ENCODE measurements around the gene CFAP298.
"Not testable (repeated sequence)": the region's sequence is repeated elsewhere in the genome, so short reads cannot be mapped to it uniquely, and the experiment has no call there.

The CFAP298 gene

GRCh38 chr21:32562915-32563314 is 49.3 kb downstream of the CFAP298 start:
- TF ChIP-seq, protein P1, sequence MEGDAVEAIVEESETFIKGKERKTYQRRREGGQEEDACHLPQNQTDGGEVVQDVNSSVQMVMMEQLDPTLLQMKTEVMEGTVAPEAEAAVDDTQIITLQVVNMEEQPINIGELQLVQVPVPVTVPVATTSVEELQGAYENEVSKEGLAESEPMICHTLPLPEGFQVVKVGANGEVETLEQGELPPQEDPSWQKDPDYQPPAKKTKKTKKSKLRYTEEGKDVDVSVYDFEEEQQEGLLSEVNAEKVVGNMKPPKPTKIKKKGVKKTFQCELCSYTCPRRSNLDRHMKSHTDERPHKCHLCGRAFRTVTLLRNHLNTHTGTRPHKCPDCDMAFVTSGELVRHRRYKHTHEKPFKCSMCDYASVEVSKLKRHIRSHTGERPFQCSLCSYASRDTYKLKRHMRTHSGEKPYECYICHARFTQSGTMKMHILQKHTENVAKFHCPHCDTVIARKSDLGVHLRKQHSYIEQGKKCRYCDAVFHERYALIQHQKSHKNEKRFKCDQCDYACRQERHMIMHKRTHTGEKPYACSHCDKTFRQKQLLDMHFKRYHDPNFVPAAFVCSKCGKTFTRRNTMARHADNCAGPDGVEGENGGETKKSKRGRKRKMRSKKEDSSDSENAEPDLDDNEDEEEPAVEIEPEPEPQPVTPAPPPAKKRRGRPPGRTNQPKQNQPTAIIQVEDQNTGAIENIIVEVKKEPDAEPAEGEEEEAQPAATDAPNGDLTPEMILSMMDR (conservative IDR thresholded peaks at IDR 0.05): no peak
- H3K27ac ChIP-seq: no peak overlapping the region

DNA sequence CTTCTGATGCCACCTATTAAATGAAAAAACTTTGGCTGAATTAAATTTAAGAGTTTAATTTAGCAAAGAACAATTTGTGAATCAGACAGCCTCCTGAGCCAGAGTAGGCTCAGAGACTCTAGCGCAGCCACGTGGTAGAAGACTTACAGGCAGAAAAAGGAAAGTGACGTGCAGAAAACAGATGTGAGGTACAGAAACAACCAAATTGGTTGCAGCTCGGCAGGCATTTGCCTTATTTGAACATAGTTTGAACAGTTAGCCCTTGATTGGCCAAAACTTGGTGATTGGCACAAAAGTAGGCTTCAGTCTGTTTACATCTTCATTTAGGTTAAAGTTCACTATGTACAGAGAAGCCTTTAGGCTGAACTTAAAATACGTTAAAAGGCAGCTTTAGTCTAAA is 49.8 kb downstream of the CFAP298 start:
- H3K27ac ChIP-seq: no peak overlapping the region
- TF ChIP-seq, protein P1 (conservative IDR thresholded peaks at IDR 0.05): peak; percentile 46

GRCh38 chr21:32561476-32561875 is 50.7 kb downstream of the CFAP298 start:
- H3K27ac ChIP-seq: not testable (repeated sequence)

DNA sequence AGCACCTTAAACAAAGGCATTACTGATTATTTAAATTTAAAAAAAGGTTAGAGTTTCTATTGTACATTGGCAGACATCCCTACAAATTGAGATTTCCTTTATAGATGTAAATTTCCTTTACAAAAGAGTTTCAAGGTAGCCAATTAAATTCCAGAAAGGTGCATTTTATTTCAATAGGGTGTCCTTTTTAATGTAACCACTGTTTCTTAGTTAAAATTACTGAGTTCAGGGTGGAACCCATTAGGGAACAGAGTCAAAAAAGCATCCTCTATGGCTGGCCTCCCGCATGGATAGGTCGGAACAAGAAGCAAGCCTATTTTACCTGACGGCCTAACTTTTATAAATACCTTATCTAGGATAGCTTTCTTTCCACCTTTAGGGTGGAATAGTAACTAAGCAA is 51.3 kb downstream of the CFAP298 start:
- TF ChIP-seq, protein P1 (conservative IDR thresholded peaks at IDR 0.05): no peak
- no peak overlapping the region for H3K27ac ChIP-seq

GRCh38 chr21:32559006-32559610 is 53.1 kb downstream of the CFAP298 start:
- TF ChIP-seq, protein P1 (conservative IDR thresholded peaks at IDR 0.05): no peak
- H3K27ac ChIP-seq: no peak overlapping the region

DNA sequence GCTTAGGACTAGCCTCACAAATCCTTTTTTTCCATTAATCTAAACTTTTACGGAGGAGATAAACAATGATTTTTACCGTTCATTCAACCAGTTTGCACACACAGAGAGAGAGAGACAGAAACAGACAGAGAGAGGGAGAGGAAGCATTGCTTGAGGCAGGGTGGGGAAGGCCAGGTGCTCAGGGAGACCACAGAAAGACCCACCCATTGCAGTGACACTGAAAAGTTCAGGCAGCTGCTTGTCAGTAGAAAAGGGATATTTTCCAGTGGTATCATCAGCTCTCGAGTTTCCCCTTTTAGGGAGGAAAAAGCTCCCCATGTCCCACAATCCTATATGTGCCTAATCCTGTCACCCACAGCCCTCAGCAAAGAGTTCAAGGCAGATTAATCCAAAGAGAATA is 54.1 kb downstream of the CFAP298 start:
- TF ChIP-seq, protein P1 (conservative IDR thresholded peaks at IDR 0.05): no peak
- no peak overlapping the region for H3K27ac ChIP-seq

DNA sequence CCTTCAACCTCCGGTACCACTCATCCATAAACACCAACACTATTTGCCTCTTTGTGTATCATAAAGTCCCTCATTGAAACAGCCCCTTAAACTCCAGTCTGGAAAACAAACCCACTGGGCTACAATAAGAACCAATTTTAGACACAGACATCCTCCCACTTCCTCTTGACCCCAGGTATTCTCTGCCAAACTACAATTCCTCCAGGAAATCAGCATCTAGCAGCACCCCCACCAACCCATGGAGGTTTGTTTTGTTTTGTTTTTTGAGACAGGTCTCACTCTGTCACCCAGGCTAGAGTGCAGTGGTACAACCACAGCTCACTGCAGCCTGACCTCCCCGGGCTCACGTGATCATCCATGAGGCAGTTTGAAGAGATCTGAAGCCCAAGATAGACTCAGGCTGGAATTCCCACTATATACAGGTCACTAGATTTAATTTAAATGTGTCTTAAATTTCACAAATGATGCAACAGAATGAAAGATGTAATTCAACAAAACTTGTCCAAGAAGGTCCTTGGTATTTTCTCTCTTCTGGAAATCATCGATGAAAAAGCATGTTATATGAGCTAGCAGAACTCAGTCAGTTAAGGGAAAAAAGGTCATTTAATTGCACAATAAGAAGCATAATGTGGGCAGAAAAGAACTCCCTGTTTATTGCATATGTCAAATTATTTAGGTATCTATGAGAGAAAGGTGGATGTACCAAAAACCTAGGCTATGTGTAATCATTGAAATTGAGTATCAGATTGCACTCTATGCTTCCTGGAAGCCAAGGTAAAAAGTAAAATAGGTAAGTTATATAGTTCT is 57.1 kb downstream of the CFAP298 start:
- TF ChIP-seq, protein P1 (conservative IDR thresholded peaks at IDR 0.05): no peak

DNA sequence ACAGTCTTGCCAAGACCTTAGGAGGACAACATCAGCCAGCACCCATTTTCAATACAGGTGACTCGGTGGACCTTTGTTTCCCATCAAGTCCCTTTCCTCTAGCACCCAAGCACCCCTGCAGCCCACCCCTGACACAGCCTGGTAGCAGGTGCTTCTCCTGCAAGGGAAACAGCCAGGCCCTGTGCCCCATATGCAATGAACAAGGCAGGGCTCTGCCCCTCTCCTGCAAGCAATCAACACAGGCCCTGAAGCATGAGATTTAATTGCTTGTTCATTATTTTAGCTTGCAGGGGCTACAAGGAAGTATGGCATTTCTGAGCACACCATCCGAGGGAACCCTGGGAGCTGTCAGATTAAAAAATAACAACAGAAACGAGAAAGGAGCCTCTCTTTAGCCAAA is 62.3 kb downstream of the CFAP298 start:
- H3K27ac ChIP-seq: no peak overlapping the region
- TF ChIP-seq, protein P1 (conservative IDR thresholded peaks at IDR 0.05): no peak

More for the DNA sequence above, 57.1 kb downstream of the CFAP298 start:
- no peak overlapping the region for H3K27ac ChIP-seq

All from VCaP (cell line).